ENCODE data around the gene DCHS2.
A peak's percentile ranks its signal among the peaks of the same experiment; 100 is the strongest.

DCHS2 gene

DNA sequence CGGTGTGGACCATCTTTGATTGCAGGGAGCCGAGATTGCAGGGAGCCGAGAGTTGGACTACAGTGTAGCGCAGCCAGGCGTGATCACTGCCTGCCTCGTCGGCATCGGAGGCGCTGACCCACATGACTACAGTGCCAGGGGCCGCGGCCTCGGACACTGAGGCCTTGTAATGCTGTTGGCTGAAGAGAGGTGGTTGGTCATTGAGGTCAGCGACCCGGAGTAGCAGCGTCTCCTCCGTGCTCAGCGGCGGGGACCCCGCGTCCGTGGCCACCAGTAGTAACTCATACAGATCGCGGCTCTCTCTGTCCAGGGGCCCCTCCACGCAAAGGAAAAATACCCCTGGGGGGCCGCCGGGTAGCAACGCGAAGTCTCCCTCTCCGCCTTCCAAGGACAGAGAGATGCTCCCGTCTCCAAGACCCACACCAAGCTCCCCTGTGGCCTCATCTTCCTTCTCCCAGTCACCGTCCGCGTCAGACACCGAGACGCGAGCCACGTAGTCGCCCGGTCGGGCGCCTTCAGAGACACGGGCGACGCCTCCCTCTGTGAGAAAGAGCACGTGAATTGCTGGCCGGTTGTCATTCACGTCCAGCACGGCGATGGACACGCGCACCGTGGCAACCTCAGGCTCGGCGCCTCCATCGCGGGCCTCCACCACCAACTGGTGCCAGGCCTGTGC is 1.9 kb downstream of the DCHS2 start:
- no peak for DNase-seq (ENCODE audit: low spot score)

DNA sequence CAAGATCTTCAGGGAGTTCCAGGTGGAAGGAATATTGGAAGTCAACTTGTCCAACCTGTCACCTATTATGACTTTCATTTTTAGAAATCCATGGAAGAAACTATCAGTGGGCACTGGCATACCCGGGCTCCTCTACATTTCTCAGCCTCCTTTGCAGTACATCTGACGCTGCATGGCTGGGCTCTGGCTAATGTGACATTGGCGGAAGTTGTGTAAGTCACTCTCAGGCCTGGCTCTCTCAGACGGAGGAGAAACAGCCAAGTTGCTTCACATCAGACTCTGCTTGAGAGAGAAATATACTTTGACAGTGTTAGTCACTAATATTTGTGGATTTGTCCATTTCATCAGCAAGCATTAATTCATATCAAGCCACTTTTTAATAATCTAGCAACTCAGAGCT is 4.5 kb downstream of the DCHS2 start:
- no peak for DNase-seq (ENCODE audit: low spot score)

DNA sequence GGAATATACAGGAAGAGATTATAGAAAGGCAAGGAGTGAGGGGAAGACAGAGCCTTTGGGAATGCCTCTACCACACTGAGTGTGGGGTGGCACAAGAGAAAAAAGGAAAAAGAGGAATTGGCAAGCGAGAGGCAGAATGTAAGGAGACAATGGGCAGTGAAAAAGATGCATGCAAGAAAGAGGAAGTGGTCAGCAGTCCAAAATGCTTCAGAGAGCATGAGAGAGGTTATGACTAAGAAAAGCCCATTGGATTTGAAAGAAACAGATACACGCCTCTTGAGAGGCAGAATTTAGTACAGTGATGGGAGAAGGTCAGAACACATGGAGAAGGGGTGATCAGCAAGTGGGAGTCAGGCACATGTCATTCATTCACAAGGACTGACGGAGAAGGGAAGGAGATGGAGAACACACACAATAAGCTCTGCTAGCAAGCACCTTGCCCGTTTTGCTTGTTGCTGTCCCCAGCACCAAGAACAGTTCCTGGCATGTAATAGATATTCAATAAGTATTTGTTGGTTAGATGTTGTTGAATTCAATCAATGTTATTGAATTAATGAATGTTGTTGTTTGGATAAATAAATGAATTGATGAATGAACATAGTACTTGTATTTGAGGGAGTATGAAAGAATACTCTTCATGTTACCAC is 6.3 kb downstream of the DCHS2 start:
- no peak for DNase-seq (ENCODE audit: low spot score)

DNA sequence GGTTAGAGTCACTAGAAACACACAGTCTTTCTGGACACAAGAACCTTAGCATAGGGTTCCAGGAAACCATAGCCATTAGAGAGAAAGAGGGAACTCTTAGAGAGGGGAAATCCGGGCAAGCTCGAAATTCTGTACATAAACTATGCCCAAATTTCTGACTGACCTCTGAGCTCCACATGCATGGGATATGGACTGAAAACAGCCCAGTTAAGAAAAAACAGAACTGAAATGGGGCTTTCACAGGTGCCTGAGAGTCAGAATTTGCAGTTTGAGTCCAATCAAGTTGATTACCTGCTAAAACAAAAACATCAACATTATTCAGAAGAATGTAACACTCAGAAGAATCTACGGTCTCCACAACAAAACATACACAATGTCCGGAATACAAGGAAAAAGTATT is 13.1 kb downstream of the DCHS2 start:
- no peak for DNase-seq (ENCODE audit: low spot score)

DNA sequence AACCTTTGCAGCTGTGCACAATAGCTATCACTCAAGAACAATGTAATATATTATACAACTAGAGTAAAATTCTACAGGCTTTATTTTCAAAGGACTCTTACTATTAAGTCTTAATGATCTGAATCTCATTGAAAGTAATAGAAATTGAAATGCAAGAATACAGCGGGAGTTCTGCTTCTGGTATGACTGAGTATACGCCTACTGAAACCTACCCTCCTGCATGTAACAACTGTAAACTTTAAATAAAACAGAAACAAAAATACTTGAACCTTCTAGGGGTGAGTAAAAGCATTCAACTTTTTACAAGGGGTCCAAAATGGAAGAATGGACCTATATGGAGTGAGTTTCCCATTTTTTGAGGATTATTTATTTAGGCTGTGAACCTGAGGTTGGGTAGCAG is 13.5 kb downstream of the DCHS2 start:
- no peak for DNase-seq (ENCODE audit: low spot score)

DNA sequence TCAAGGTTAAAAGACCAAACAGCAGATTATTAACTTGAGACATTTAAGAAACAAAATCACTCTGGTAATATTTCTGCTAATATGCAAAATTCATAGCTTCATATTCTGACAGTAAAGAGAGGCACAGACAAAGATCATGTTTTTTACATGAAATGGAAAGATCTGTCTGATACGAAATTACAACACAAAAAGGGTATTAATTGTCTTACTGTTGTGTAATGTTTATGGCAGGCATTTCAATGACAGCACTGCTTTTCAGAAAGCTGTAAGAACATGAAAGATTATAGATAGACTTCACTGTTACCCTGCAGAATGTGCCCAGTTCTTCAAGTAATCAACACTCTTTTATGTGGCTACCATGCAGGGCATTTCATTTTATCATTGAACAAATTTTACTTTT is 15.4 kb downstream of the DCHS2 start:
- no peak for DNase-seq (ENCODE audit: low spot score)

DNA sequence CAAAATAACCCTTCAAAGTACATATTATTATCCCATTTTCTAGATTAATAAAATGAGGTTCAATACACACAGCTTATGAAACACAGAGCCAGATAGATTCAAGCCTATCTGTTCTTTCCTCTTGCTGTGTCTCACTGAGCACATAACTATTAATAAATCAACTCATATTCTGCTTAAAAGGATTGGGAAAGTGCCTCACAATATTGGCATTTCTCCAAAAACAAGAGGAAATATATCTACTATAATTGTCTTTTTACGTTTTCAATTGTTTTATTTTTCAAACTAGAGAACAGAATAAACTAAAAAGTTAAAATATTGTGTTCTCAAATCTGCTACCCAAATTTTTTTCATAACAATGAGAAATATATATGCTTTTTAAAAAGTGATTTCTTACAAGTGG is 15.8 kb downstream of the DCHS2 start:
- no peak for DNase-seq (ENCODE audit: low spot score)

DNA sequence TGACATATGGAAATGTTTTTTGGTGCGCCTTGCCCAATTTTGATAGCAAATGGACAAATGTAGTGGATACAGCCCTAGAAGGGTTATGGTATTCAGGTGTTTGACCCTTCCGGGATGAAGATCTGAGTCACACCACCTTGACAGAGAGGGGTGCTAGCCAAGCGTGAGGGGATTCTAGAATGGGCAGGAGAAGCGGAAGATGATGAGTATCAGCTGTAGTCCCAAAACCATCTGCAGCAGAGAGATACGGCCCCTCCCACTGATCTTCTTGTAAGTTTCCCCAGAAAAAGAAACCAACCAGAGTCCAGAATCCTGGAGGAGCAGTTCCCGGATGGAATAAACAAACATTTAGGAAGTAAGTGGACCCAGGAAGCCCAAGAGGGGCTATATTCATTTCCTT is 18.1 kb downstream of the DCHS2 start:
- DNase-seq (ENCODE audit: low spot score): no peak

DNA sequence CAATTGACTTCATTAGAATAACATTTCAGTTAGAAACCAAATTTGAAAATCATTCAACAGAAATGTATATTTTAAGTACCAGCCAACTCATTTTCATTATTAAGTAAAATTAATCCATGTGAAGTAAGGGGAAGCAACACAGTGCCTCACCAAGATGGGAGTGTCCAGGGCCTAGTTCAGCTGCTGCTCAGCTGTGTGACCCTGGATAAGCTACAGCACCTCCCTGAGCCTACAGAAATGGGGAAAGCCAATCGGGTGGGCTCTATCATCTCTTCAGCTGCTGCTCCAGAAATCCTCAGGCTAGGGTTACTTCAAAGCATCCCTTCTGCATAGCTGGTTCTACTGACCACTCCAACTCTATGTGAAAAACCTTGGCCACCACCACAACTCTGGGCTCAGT is 18.7 kb downstream of the DCHS2 start:
- DNase-seq (ENCODE audit: low spot score): no peak

DNA sequence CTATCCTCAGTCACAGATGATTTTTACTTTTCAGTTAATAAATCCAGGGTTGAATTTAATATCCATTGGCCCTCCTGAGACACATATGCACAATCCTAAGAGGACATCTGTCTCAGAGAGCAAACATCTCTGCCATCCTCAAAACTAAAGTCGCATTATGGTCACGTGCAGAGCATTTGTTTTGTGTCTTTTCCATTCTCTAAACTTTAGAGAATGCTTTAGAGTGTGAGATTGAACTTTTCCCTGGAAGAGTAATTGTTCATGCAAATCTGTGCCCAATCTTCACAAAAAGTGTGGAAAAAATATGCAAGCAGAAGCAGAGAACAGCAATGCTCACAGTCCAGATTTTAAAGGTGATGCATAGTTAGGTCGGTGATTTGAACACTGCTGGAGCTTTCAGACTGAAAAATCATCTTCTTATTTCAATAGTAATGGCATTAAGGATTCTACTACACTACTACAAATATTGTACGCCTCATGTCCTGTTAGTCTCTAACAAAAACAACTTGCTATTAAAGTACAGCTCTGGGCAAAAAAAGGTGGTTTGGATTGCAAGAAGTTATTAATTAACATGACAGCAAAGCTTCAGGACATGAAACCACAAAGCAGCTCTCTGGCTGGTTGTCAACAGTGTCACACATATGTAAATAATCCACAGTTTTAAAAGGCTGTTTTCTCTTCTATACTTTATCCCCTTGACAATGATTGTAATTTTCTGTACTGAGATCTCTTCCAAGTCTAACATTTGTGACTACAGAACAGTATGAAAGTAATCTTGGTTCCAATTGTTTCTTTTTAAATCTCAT is 19.9 kb downstream of the DCHS2 start:
- DNase-seq (ENCODE audit: low spot score): peak; percentile 58

DNA sequence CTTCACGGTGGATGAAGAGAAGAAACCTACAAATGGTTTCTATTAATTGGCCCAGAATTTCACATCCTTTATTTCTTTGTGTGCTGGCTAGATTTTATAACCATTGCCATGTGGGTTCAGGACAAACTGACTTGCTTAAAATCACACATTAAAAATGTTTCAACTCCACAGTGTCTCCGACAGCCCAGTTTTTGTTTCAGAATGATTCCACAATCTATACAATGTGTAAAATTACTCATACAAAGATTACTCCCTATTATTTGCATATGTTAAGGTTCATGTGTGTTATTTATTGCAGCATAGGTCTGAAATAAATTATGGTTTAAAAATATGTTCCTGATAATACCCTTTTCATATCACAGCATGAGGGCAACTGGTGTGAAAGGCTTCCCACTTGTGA is 20.6 kb downstream of the DCHS2 start:
- DNase-seq (ENCODE audit: low spot score): no peak

DNA sequence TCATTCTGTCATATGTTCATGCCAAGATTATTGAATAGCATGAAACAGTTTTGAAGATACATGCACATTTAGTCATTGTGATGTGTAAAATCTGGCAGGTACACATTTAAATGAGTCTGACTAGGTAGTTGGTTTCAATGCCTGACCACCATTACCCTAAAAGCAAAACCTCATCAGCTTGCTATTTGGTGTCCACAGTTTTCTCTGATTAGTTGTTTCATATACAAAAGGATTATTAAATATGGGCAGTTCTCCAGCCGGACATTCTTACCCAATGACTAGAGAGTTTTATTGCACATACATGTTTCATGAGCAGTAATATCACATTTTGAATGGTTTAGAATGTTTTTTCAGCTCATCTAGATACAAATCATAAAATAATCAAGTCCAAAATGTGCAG is 23.7 kb downstream of the DCHS2 start:
- DNase-seq (ENCODE audit: low spot score): peak; percentile 9

DNA sequence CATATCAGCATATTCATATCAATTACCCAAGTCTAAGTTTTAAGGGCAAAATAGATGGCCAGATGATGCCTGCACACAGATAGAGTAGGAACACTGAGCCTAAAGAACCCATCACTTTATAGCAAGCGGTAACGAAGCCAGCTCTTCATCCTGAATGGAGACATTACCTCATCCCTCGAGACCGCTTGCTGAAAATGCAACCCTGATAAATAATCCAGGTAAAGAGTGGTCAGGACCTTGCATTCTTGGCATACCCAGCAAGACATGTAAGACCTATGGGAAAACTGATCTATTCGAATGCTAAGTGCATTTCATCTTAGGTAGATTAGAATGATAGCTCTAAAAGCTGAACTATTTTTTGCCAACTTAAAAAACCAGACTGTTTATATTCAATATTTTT is 25.3 kb downstream of the DCHS2 start:
- peak; percentile 42 for DNase-seq (ENCODE audit: low spot score)

DNA sequence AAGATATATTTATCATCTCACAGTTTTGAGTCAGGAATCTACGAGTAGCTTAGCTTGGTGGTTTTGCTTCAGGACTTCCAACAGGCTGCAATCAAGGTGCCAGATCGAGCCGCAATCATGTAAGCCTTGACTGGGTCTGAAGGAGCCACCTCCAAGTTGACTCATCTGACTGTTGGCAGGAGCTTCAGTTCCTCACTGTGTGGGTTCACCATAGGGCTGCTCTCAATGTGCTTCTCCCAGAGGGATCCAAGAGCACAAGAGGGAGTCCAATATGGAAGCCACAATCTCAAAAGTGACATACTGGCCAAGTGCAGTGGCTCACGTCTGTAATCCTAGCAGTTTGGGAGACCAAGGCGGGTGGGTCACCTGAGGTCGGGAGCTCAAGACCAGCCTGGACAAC is 26.5 kb downstream of the DCHS2 start:
- DNase-seq (ENCODE audit: low spot score): peak; percentile 5

DNA sequence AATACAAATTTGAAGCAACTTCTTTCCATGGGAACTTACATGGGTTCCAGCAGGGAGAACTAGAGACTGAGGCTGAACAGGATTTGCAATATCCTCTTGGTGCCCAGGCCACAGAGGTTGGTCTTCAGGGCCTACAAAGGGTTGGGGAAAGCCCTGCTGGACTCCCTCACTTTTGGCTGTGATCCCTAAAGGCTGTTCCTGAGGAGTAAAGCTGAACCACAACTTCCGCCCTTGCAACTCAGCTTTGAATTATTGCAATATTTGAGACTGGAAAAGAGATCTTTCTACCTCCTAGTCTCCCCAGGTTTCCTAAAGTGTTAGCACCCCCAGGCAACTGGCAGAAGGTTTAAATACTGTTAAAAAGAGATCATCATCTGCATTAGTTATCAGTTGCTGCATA is 26.9 kb downstream of the DCHS2 start:
- DNase-seq (ENCODE audit: low spot score): no peak

DNA sequence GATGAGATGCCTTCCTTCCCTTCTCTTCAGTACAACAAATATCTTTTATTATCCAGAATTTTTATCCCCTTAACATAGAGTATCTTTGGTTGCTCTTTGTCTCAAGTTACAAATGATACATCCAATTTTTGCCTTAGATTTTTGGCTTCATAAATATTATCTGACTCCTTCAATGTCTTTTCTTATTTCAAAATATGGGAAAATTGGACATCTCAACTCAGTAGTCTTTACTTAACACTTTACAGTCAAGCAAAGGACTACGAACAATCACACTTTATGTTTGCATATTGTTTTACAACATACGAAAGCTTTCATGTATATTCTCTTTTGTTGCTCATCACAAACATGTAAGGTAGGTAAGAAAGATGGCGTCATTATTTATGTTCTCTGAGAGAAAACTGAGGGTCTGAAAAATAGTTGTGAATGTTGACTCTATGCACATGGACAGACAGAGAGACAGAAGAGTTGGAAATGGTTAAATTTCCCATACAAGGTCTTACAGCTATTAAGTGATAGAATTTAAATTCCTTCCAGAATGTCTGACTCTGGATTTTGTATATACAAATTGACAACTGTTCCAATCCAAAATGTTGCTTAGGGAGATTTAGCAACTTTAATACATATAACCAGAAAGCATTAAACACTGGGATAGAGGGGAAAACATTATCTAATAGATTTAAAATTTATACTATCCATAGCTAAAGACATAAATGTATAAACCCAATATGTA is 29.4 kb downstream of the DCHS2 start:
- no peak for DNase-seq (ENCODE audit: low spot score)

DNA sequence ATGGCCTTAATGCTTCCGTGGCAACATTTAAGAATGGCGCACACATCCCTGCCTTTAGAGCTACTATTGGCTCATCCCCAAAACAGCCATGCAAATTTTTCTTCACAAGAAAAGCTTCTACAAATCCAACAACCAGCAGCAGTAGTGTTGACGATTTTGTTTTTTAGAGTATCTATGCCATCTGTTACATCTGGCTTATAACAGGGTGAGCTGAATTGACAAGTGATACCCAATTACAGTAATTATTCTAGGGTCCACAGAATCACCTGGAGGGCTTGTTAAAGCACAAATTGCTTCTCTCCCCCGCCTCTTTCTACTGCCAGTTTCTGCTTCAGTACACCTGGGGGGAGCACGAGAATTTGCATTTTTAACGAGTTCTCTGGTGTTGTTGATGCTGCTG is 34.1 kb downstream of the DCHS2 start:
- DNase-seq (ENCODE audit: low spot score): no peak

DNA sequence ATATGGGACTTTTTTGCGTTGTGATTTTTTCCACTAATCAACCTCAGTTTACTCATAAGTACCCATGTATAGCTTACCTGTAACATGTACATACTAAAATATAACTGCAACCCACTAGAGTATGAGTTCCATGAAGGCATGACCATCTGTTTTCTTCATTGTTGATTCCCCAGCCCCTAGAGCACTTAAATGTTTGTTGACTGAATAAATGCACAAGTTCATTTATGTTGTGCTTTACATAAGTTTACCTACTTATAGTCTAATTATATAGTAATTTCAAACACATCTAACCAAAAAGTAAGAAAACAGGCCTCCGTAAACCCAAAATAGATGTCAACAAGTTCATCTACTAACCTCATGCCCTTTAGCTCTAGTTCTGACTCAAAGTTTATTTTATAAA is 34.7 kb downstream of the DCHS2 start:
- DNase-seq (ENCODE audit: low spot score): no peak

DNA sequence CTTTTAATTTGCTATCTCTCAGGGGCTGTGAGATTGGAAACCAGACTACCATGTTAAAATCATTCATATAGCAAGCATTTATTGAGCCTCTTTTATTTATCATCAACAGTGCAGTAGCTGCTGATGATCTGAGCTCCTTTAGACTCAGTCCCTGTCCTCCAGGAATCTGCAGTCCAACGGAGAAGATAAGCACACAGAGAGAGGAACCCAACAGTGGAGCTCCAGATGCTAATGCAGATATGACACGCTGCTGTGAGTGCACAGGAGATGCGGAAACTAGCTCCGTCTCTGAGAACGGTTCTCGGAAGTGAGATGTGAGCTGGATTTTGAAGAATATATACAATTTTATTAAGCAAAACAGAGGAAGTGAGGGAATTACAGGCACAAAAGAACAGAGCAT is 35.4 kb downstream of the DCHS2 start:
- DNase-seq (ENCODE audit: low spot score): no peak

DNA sequence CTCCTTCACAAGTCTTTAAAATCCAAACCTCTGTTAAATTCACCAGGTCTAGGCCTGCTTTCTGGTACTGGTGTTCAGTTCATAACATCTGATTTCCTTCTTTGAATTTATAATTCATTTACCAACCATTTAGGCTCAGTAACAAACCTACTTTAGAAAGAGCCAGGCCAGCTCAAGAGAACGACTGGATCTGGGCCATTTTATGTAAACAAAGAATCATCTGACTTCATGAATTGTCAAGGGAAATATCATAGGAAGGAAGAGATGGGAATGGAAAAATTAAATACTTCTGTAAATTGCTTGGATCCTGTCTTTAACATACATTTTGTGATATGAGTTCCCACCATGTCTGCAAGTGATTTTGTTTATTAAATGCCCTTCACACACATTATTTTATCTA is 36.5 kb downstream of the DCHS2 start:
- DNase-seq (ENCODE audit: low spot score): no peak

DNA sequence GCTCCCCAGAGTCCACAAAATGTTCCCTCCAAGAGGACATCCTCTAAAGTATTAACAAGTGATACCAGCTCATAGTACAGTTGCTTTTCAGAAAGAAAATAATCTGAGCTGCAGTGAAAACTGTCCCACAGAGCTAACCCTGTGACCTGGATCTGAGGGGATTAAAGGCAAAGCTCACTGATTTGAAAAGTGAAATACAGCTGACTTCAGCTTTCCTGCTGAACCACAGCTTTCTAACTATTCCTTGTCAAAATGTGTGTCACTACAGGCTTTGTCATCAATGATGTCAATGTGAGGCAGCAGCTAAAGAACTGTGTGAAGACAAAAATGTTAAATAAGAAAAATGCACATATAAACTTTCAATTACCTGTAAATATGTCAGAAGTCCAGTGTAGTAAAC is 36.9 kb downstream of the DCHS2 start:
- no peak for DNase-seq (ENCODE audit: low spot score)

DNA sequence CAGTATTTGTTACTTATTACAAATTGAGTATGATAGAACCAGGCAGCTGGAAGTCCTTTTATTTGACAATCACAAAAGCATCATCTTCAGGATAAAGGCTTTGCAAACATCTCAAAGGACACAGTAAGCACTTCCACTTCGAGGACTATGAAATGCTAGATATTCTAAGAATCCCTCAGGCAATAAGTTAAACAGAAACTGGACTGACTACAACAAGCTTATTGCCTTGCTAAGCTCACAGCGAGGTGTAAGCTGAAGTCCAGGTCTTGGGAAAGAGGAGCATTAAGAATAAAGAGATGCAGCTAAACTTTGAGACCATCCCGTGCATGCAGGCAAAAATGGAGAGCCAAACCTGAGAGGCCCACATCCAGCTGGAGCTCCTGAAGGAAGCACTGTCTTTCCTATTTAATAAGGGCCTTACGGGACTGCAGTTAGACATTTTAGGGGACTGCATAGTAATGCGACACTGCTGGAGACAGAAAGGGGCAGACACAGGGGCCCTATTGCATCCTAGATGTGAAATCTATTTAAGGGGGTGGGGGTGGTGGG is 38.7 kb downstream of the DCHS2 start:
- no peak for DNase-seq (ENCODE audit: low spot score)

All from kidney tubule cell (primary cell).